PFSK-1 (cell line): ENCODE data around the gene NR3C2.

Experiments used
- TAF1 ChIP-seq: IDR thresholded peaks from 2 replicates; pipeline ENCODE4 v1.6.1; 2012; ENCODE audit warnings: low read length, control low read depth, borderline replicate concordance; ENCODE audit not compliant: insufficient read depth
- TF ChIP-seq, protein P1 (sequence below), 2 experiments: IDR thresholded peaks; 2 replicates each; pipeline versions ENCODE4 v1.6.1 to v1.8.0; 2011 to 2012; ENCODE audit warnings: low read depth in 2 of 2, low read length in 2 of 2, control low read depth in 1 of 2, inconsistent platforms in 1 of 2, mild to moderate bottlenecking in 1 of 2, moderate library complexity in 1 of 2; ENCODE audit not compliant: insufficient read depth in 1 of 2

- no peak for TF ChIP-seq TAF1
- TF ChIP-seq, protein P1, sequence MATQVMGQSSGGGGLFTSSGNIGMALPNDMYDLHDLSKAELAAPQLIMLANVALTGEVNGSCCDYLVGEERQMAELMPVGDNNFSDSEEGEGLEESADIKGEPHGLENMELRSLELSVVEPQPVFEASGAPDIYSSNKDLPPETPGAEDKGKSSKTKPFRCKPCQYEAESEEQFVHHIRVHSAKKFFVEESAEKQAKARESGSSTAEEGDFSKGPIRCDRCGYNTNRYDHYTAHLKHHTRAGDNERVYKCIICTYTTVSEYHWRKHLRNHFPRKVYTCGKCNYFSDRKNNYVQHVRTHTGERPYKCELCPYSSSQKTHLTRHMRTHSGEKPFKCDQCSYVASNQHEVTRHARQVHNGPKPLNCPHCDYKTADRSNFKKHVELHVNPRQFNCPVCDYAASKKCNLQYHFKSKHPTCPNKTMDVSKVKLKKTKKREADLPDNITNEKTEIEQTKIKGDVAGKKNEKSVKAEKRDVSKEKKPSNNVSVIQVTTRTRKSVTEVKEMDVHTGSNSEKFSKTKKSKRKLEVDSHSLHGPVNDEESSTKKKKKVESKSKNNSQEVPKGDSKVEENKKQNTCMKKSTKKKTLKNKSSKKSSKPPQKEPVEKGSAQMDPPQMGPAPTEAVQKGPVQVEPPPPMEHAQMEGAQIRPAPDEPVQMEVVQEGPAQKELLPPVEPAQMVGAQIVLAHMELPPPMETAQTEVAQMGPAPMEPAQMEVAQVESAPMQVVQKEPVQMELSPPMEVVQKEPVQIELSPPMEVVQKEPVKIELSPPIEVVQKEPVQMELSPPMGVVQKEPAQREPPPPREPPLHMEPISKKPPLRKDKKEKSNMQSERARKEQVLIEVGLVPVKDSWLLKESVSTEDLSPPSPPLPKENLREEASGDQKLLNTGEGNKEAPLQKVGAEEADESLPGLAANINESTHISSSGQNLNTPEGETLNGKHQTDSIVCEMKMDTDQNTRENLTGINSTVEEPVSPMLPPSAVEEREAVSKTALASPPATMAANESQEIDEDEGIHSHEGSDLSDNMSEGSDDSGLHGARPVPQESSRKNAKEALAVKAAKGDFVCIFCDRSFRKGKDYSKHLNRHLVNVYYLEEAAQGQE (IDR thresholded peaks at IDR 0.05; ENCODE audit: insufficient read depth in 1 of 2, low read depth in 2 of 2, low read length in 2 of 2): no peak
Measured at GRCh38 chr4:148164557-148164956, 277.7 kb downstream of the NR3C2 start.
